WTC11 (cell line): ENCODE measurements around the gene SEBOX. TPM values are rescaled to one million over a fixed set of nuclear protein-coding genes. Genes with fewer than 3 reads are reported as not detected.

Experiments used
- ATAC-seq: fragments of 200-7000 bp; cut with Tn5 transposase; 2 replicates; pipeline ENCODE4 v1.10.0; 2021; ENCODE audit warnings: mild to moderate bottlenecking, moderate library complexity
- CTCF ChIA-PET: fragments of 300-600 bp; sonication (Branson Sonifier 250); formaldehyde crosslinking; loops from one replicate; lab custom pipeline; 2021; ENCODE audit warnings: antibody characterized with exemption; lab: Charles Lee
- POLR2A ChIA-PET: fragments of 350-600 bp; sonication (Branson Sonifier 250); formaldehyde crosslinking; loops from one replicate; lab custom pipeline; 2021; ENCODE audit warnings: antibody characterized with exemption; lab: Charles Lee
- DNase-seq: peaks from one replicate; pipeline ENCODE4 v3.0.0; 2021; ENCODE audit warnings: low spot score
- H3K27ac Mint-ChIP-seq: 2 replicates; pipeline ENCODE4 v1.8.0; 2021; ENCODE audit warnings: mixed read lengths
- H3K27me3 Mint-ChIP-seq: 2 replicates; pipeline ENCODE4 v1.8.0; 2021; ENCODE audit warnings: low read depth, mild to moderate bottlenecking, moderate library complexity, mixed read lengths
- H3K36me3 Mint-ChIP-seq: 2 replicates; pipeline ENCODE4 v1.8.0; 2021; ENCODE audit warnings: mixed read lengths
- H3K4me1 Mint-ChIP-seq: 2 replicates; pipeline ENCODE4 v1.8.0; 2022; ENCODE audit warnings: mixed read lengths
- H3K4me3 Mint-ChIP-seq: 2 replicates; pipeline ENCODE4 v1.8.0; 2021; ENCODE audit warnings: mild to moderate bottlenecking, moderate library complexity, mixed read lengths
- H3K9me3 Mint-ChIP-seq: 2 replicates; pipeline ENCODE4 v1.8.0; 2021; ENCODE audit warnings: mixed read lengths
- E2F5 ChIP-seq: sonication (generic); formaldehyde crosslinking; IDR thresholded peaks from 2 replicates; pipeline ENCODE4 v1.8.1; 2022; ENCODE audit warnings: mild to moderate bottlenecking, moderate library complexity, missing genetic modification reagents
- ESRRA ChIP-seq: sonication (generic); formaldehyde crosslinking; IDR thresholded peaks from 2 replicates; pipeline ENCODE4 v1.8.1; 2022; ENCODE audit warnings: mild to moderate bottlenecking, missing genetic modification reagents, borderline replicate concordance
- MXD4 ChIP-seq: fragments of 250-450 bp; sonication (Bioruptor Pico); IDR thresholded peaks from 2 replicates; pipeline ENCODE4 v1.8.0; 2021; ENCODE audit warnings: mild to moderate bottlenecking, moderate library complexity, borderline replicate concordance
- NFATC4 ChIP-seq: fragments of 250-450 bp; sonication (Bioruptor Pico); IDR thresholded peaks from 2 replicates; pipeline ENCODE4 v1.9.0; 2021; ENCODE audit warnings: mild to moderate bottlenecking
- NFYB ChIP-seq: sonication (generic); formaldehyde crosslinking; conservative IDR thresholded peaks from 2 replicates; pipeline ENCODE4 v1.8.0; 2022; ENCODE audit warnings: low read depth, missing genetic modification reagents
- OVOL2 ChIP-seq: fragments of 250-450 bp; sonication (Bioruptor Pico); IDR thresholded peaks from 2 replicates; pipeline ENCODE4 v1.9.0; 2021; ENCODE audit warnings: mild to moderate bottlenecking, borderline replicate concordance
- PREB ChIP-seq: sonication (generic); formaldehyde crosslinking; IDR thresholded peaks from 2 replicates; pipeline ENCODE4 v1.8.1; 2022; ENCODE audit warnings: mild to moderate bottlenecking, missing genetic modification reagents, moderate library complexity, borderline replicate concordance
- TCF7 ChIP-seq: sonication (generic); formaldehyde crosslinking; IDR thresholded peaks from 2 replicates; pipeline ENCODE4 v1.8.0; 2022; ENCODE audit warnings: mild to moderate bottlenecking, low read depth, missing genetic modification reagents, moderate library complexity
- TEAD1 ChIP-seq: sonication (generic); formaldehyde crosslinking; IDR thresholded peaks from 2 replicates; pipeline ENCODE4 v1.8.0; 2022; ENCODE audit warnings: mild to moderate bottlenecking, missing genetic modification reagents
- ZNF138 ChIP-seq: sonication (generic); formaldehyde crosslinking; conservative IDR thresholded peaks from 2 replicates; pipeline ENCODE4 v1.8.1; 2022; ENCODE audit warnings: mild to moderate bottlenecking, moderate library complexity, missing genetic modification reagents
- ZNF232 ChIP-seq: sonication (generic); formaldehyde crosslinking; IDR thresholded peaks from 2 replicates; pipeline ENCODE4 v1.8.0; 2022; ENCODE audit warnings: mild to moderate bottlenecking, missing genetic modification reagents
- total RNA-seq: library from RNA; stranded (reverse); gene quantifications from 3 replicates; pipeline ENCODE4 v1.2.3, GENCODE V29; 2021
- TF ChIP-seq, protein P1 (sequence below): sonication (generic); formaldehyde crosslinking; IDR thresholded peaks from 2 replicates; pipeline ENCODE4 v1.8.1; 2023; ENCODE audit warnings: mild to moderate bottlenecking, missing genetic modification reagents
- TF ChIP-seq, protein P2 (sequence below): sonication (generic); formaldehyde crosslinking; conservative IDR thresholded peaks from 2 replicates; pipeline ENCODE4 v1.8.1; 2023; ENCODE audit warnings: mild to moderate bottlenecking, low read depth, missing genetic modification reagents, moderate library complexity
- TF ChIP-seq, protein P3 (sequence below): sonication (generic); formaldehyde crosslinking; IDR thresholded peaks from 2 replicates; pipeline ENCODE4 v1.8.1; 2022; ENCODE audit warnings: low read depth, mild to moderate bottlenecking, moderate library complexity, missing genetic modification reagents, borderline replicate concordance
- TF ChIP-seq, protein P4 (sequence below): sonication (generic); formaldehyde crosslinking; conservative IDR thresholded peaks from 2 replicates; pipeline ENCODE4 v1.8.1; 2022; ENCODE audit warnings: mild to moderate bottlenecking, missing genetic modification reagents
- TF ChIP-seq, protein P5 (sequence below): sonication (generic); formaldehyde crosslinking; IDR thresholded peaks from 2 replicates; pipeline ENCODE4 v1.8.0; 2023; ENCODE audit warnings: missing genetic modification reagents
- TF ChIP-seq, protein P6 (sequence below): sonication (generic); formaldehyde crosslinking; IDR thresholded peaks from 2 replicates; pipeline ENCODE4 v1.8.0; 2022; ENCODE audit warnings: mild to moderate bottlenecking, missing genetic modification reagents
- TF ChIP-seq, protein P7 (sequence below): fragments of 250-450 bp; sonication (Bioruptor Pico); conservative IDR thresholded peaks from 2 replicates; pipeline ENCODE4 v1.9.0; 2021; ENCODE audit warnings: mild to moderate bottlenecking
- TF ChIP-seq, protein P8 (sequence below): fragments of 250-450 bp; sonication (Bioruptor Pico); IDR thresholded peaks from 2 replicates; pipeline ENCODE4 v1.9.0; 2021; ENCODE audit warnings: moderate library complexity, mild to moderate bottlenecking, inconsistent platforms, borderline replicate concordance

Gene SEBOX
- total RNA-seq, 1 experiment from 2014 or later, result not detected

DNA sequence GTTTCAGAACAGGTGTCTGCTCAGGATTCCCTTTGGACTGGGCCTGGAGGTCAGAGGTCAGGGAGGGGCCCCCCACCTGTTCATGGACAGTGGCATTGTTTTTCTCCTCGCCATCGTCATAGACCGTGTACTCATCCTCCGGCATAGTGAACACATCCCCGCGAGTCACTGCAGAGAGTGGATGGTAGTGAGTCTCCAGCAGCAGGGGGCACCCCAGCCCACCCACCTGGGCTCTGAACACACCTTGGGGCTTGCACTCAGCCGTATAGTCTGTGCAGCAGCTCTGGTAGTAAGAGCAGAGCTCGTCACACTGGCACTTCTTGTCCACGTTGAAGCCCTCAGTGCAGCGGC, 4.7 kb upstream of the SEBOX start:
- no peak for TF ChIP-seq PREB (CRISPR knock-in tag)
- TF ChIP-seq, protein P1, sequence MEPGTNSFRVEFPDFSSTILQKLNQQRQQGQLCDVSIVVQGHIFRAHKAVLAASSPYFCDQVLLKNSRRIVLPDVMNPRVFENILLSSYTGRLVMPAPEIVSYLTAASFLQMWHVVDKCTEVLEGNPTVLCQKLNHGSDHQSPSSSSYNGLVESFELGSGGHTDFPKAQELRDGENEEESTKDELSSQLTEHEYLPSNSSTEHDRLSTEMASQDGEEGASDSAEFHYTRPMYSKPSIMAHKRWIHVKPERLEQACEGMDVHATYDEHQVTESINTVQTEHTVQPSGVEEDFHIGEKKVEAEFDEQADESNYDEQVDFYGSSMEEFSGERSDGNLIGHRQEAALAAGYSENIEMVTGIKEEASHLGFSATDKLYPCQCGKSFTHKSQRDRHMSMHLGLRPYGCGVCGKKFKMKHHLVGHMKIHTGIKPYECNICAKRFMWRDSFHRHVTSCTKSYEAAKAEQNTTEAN (CRISPR knock-in tag), result no peak
- TF ChIP-seq OVOL2 (CRISPR knock-in tag), result no peak
- TF ChIP-seq ZNF232 (CRISPR knock-in tag), result no peak
- TF ChIP-seq ZNF138 (CRISPR knock-in tag), result no peak
- TF ChIP-seq, protein P2, sequence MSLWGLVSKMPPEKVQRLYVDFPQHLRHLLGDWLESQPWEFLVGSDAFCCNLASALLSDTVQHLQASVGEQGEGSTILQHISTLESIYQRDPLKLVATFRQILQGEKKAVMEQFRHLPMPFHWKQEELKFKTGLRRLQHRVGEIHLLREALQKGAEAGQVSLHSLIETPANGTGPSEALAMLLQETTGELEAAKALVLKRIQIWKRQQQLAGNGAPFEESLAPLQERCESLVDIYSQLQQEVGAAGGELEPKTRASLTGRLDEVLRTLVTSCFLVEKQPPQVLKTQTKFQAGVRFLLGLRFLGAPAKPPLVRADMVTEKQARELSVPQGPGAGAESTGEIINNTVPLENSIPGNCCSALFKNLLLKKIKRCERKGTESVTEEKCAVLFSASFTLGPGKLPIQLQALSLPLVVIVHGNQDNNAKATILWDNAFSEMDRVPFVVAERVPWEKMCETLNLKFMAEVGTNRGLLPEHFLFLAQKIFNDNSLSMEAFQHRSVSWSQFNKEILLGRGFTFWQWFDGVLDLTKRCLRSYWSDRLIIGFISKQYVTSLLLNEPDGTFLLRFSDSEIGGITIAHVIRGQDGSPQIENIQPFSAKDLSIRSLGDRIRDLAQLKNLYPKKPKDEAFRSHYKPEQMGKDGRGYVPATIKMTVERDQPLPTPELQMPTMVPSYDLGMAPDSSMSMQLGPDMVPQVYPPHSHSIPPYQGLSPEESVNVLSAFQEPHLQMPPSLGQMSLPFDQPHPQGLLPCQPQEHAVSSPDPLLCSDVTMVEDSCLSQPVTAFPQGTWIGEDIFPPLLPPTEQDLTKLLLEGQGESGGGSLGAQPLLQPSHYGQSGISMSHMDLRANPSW, result no peak
- TF ChIP-seq, protein P3, sequence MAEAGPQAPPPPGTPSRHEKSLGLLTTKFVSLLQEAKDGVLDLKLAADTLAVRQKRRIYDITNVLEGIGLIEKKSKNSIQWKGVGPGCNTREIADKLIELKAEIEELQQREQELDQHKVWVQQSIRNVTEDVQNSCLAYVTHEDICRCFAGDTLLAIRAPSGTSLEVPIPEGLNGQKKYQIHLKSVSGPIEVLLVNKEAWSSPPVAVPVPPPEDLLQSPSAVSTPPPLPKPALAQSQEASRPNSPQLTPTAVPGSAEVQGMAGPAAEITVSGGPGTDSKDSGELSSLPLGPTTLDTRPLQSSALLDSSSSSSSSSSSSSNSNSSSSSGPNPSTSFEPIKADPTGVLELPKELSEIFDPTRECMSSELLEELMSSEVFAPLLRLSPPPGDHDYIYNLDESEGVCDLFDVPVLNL, result no peak
- no peak for TF ChIP-seq NFYB
- no peak for TF ChIP-seq TEAD1 (CRISPR knock-in tag)
- TF ChIP-seq, protein P4, sequence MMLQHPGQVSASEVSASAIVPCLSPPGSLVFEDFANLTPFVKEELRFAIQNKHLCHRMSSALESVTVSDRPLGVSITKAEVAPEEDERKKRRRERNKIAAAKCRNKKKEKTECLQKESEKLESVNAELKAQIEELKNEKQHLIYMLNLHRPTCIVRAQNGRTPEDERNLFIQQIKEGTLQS, result no peak
- no peak for TF ChIP-seq E2F5
- TF ChIP-seq, protein P5, sequence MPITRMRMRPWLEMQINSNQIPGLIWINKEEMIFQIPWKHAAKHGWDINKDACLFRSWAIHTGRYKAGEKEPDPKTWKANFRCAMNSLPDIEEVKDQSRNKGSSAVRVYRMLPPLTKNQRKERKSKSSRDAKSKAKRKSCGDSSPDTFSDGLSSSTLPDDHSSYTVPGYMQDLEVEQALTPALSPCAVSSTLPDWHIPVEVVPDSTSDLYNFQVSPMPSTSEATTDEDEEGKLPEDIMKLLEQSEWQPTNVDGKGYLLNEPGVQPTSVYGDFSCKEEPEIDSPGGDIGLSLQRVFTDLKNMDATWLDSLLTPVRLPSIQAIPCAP (CRISPR knock-in tag), result no peak
- no peak for TF ChIP-seq ESRRA
- no peak for TF ChIP-seq TCF7 (CRISPR knock-in tag)
- TF ChIP-seq NFATC4, result no peak
- Mint-ChIP-seq H3K4me3 (no peak overlapping the region), H3K36me3 (no peaks in the 10 kb centered on the region), H3K27me3 (peaks cover 33% of the 10 kb centered on the region), H3K4me1 (peaks cover 21% of the 10 kb centered on the region), H3K9me3 (no peaks in the 10 kb centered on the region), H3K27ac (no peak overlapping the region)
- POLR2A ChIA-PET, result interaction anchor here (0.6 kb wide), 1 partner anchor 10 kb away, joined by 7 read pairs; no protein-coding TSS in a partner anchor
- CTCF ChIA-PET, result interaction anchor here (0.6 to 2.4 kb wide), 7 partner anchors 11 to 51 kb away, joined by 3 to 19 read pairs (median 6); partner anchors contain the start of genes IFT20, POLDIP2, SLC46A1 and TNFAIP1
- no peak for DNase-seq
- no peak for ATAC-seq

DNA sequence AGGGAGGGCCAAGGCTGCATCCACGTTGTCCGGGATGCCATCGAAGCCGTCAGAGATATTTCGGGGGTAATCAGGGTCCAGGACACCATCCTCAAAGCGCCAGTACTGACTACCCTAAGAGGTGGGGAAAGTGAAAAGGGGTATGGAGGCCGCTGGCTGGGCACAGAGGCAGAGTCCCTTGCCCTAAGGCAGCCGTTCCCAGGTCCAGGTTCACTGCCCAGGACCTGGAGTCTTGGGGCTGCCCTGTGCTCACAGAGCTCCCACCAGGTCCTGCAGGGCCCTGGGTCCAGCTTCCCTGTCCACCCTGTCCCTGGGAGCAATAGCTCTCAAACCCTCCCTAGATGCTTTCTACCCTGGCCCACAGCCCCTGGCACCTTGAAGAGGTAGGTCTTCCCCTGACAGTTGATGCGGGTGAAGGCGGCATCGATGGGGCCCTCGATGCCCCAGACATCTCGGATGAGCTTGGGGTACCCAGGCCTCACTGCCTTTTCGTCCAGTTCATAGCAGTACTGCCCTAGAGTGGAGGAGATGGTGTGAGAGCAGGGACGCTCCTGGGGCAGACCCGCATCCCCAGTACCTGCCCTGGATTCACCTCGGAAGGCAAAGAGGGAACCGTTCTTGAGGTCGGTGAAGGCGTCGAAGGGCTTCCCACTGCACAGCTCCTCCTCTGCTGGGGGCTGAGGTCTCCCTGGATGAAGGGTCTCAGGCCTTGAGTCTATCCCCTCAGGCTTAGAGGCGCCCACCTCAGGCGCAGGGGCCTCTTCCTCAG, 4.1 kb upstream of the SEBOX start:
- Mint-ChIP-seq H3K4me1 (peaks cover 21% of the 10 kb centered on the region), H3K4me3 (no peak overlapping the region), H3K36me3 (no peaks in the 10 kb centered on the region), H3K27ac (no peak overlapping the region), H3K27me3 (peaks cover 27% of the 10 kb centered on the region), H3K9me3 (no peaks in the 10 kb centered on the region)
- ChIA-PET POLR2A (no interaction called here), CTCF (interaction anchor here (1.2 to 2.3 kb wide), 2 partner anchors 33 to 48 kb away, joined by 4 to 19 read pairs; no protein-coding TSS in a partner anchor)
- ATAC-seq, result no peak
- DNase-seq, result no peak
- TF ChIP-seq, protein P6, sequence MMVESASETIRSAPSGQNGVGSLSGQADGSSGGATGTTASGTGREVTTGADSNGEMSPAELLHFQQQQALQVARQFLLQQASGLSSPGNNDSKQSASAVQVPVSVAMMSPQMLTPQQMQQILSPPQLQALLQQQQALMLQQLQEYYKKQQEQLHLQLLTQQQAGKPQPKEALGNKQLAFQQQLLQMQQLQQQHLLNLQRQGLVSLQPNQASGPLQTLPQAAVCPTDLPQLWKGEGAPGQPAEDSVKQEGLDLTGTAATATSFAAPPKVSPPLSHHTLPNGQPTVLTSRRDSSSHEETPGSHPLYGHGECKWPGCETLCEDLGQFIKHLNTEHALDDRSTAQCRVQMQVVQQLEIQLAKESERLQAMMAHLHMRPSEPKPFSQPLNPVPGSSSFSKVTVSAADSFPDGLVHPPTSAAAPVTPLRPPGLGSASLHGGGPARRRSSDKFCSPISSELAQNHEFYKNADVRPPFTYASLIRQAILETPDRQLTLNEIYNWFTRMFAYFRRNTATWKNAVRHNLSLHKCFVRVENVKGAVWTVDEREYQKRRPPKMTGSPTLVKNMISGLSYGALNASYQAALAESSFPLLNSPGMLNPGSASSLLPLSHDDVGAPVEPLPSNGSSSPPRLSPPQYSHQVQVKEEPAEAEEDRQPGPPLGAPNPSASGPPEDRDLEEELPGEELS, result no peak
- TF ChIP-seq, protein P7, sequence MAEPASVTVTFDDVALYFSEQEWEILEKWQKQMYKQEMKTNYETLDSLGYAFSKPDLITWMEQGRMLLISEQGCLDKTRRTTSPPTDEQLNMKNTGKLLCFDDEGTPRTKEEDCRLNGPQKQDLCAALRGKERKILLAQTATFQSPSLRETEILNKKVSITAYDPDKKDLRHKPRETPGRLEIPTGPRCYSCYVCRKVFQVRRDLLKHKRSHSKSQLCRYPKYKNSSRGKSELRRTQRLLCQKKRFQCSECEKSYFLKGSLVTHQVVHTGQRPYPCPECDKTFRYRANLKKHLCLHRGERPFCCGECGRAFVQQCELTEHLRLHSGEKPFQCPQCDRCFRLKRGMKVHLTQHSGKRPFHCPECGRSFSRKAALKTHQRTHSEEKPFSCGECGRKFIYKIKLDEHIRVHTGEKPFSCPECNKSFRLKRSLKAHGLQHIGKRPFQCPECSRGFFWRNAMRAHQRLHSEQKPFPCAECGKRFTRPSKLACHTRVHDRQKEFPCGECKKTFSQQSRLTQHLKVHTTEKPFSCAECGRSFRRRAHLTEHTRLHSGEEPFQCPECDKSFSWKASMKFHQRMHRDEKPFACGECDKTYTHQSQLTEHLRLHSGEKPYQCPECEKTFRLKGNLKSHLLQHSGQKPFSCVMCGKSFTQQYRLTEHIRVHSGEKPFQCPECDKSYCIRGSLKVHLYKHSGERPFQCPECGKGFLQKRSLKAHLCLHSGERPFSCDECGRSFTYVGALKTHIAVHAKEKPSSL, result no peak
- TF ChIP-seq MXD4 (CRISPR knock-in tag), result no peak
- TF ChIP-seq, protein P8, sequence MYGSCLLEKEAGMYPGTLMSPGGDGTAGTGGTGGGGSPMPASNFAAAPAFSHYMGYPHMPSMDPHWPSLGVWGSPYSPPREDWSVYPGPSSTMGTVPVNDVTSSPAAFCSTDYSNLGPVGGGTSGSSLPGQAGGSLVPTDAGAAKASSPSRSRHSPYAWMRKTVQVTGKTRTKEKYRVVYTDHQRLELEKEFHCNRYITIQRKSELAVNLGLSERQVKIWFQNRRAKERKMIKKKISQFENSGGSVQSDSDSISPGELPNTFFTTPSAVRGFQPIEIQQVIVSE (CRISPR knock-in tag), result no peak
- TF ChIP-seq, protein P4, result no peak
